Measurements from ENCODE around the gene RXFP4. TPM values are rescaled to one million over a fixed set of nuclear protein-coding genes. Genes with fewer than 3 reads are reported as not detected.

RXFP4 gene
- total RNA-seq: not detected in 2 replicates

GRCh38 chr1:155940993-155941844, at the start of gene RXFP4:
Gene RXFP4, plus strand, starts transcription at chr1:155941638. Its CDS starts 72 bp downstream, at chr1:155941710.

GRCh38 chr1:155911156-155912055, 30.0 kb upstream of the RXFP4 start, which contains the start of gene RIT1:
Gene RIT1, minus strand, starts transcription at chr1:155911349. Its CDS starts 588 bp downstream, at chr1:155910761.

DNA sequence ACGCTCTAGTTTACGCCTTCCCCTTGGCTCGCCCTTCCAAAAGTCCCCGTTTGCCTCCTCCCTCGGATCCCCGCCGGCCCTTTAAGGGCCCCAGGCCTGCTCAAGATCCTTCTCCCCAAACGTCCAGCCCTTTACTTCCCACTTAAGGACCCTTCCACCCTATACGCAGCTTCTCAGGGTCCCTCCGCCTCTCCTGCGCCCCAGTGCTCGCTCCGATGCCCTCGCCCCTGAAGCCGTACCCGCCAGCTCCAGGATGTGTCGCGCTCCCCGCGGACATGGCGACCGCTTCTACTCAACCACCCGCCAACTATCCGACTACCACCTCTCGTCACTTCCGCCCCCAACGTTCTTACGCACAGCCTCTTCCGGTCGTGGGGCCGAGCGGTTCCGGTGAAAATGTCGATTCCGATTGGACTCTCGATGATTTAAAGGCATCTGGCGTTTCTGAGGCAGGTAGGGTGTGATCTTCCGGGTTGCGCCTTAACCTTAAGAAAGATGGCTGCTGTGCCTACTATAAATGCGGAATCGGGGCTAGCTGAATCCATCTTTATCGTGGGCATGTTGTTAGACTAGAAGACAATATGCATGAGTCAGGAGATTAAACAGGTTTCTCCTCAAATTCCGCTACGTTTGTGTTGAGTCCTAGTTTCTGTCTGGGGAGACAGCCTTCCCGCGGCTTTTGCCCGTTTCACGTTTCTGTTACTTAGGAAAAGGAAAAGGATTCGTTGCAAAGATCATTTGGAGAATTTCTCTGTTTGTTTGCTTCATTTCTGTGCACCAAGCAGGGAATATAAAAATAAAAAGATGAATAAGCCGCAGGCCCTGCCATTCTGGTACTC, 7.1 kb upstream of the RXFP4 start, which contains the start of gene KHDC4:
TSS of gene KHDC4 (minus strand) at position 317 of the 839 bp plus-strand sequence. CDS start at position 277, 40 bp downstream.

DNA sequence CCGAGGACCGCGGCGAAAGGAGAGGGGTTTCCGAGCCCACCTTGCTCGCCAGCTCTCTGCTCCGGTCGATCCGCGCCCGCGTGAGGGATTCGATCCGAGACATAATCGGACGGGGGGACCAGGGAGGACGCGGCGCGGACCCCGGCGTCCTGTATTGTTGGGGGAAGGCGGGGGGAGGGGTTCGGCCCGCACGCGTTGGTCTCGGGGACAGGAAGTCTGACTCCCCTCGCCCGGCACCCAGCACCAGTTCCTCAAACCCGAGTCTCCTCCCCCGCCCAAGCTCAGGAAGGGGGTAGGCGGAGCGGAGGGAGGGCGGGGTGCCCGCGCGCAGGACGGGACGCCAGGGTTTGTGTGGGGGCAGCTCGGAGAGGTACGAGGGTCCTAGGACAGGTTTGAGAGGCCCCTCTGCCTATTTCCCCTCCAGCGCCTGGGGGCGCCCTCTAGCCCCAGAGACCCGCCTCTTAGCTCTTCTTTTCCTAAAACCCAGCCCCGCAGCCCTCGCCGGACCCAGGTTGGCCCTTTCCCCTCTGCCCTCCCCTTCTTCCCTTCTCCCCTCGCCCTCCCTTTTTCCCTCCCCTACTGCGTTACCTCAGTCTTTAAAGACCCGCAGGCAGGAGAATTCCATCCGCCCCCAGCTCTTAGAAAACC, 37.0 kb downstream of the RXFP4 start, which contains the start of gene ARHGEF2:
TSS of gene ARHGEF2 (minus strand) at position 223 of the 648 bp plus-strand sequence. CDS start at position 103, 120 bp downstream.

Other genes starting within 250 kb of the RXFP4 start
- 20.4 and 21.6 TPM in 2 replicates for gene GON4L, start 84.4 kb upstream of the RXFP4 start, total RNA-seq
- gene SYT11, start 82.1 kb upstream of the RXFP4 start, total RNA-seq: 17.0 and 19.3 TPM in 2 replicates
- 17.9 and 20.8 TPM in 2 replicates for gene RIT1, start 30.3 kb upstream of the RXFP4 start, total RNA-seq
- 18.1 and 28.3 TPM in 2 replicates for gene KHDC4, start 7.2 kb upstream of the RXFP4 start, total RNA-seq
- 104 and 114 TPM in 2 replicates for gene ARHGEF2, start 36.9 kb downstream of the RXFP4 start, total RNA-seq
- 633 and 985 TPM in 2 replicates for gene SSR2, start 79.3 kb downstream of the RXFP4 start, total RNA-seq
- 19.3 and 19.6 TPM in 2 replicates for gene UBQLN4, start 112.2 kb downstream of the RXFP4 start, total RNA-seq
- gene LAMTOR2, start 113.1 kb downstream of the RXFP4 start, total RNA-seq: 76.1 and 78.7 TPM in 2 replicates
- gene RAB25, start 119.5 kb downstream of the RXFP4 start, total RNA-seq: not detected in 2 replicates
- 0.58 and 0.71 TPM in 2 replicates for gene MEX3A, start 140.8 kb downstream of the RXFP4 start, total RNA-seq
- gene LMNA, start 173.1 kb downstream of the RXFP4 start, total RNA-seq: 897 and 914 TPM in 2 replicates
- gene SEMA4A, start 211.9 kb downstream of the RXFP4 start, total RNA-seq: under 0.01 and 0.35 TPM in 2 replicates

Measured in myometrial cell (primary cell).